HG03520 (cell line): ENCODE results near the gene RPL36AL.
"Not testable (repeated sequence)": the region's sequence is repeated elsewhere in the genome, so short reads cannot be mapped to it uniquely, and the experiment has no call there.

Experiments
- ATAC-seq: cut with Tn5 transposase; IDR thresholded peaks from one replicate; pipeline ENCODE4 v1.9.1; 2021; ENCODE audit warnings: mild to moderate bottlenecking, moderate library complexity; ENCODE audit not compliant: unreplicated experiment

The RPL36AL gene

DNA sequence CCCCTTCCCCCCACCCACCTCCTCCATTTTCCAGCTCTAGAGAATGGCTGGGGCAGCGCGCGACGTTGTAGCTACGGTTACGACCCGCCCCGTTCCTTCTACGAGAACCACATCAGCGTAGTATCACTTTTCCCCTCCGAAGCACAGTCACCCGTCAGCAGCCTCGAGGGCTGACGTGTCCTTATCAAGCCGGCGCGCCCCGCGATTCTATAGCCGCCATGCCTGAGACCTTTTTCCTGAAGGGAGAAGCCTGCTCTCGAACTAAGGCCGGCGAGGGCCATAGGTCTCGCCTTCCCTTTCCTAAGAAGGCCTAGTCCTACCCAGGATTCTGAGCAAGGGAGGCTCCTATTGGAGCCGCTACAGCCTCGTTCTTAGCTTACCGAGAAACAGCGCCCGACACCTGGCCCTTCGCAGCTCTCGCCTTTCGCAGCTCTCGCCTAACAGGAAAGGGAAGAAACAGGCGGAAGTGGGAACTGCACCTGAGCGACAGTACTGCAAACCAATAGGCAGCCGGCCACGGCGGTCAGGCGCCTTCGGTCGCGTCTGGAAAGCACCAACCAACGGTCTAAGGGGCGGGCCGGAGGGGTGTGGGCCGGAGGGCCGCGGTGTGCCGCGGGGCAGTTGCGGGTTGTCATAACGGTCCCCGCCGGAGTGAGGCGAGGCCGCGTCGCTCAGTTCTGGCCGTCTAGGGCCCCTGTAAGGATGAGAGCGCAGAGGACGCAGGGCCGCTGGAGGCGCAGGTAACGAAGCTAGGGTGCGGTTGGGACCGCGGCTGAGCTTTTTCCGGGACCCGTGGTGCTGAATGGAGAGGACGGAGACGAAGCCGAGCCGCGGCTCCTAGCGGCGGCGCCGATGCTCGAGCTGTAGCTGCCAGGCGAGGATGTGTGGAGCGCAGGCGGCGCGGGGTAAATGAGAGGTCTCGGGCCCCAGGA lies at the start of gene RPL36AL, which contains the start of gene MGAT2:
RPL36AL (minus strand) TSS at position 445 of the 932 bp plus-strand sequence. CDS start 1,522 bp downstream, outside the sequence.
MGAT2 (plus strand) TSS at position 618 of the 932 bp plus-strand sequence. CDS start 470 bp downstream, outside the sequence.
- peak; percentile 92 for ATAC-seq

DNA sequence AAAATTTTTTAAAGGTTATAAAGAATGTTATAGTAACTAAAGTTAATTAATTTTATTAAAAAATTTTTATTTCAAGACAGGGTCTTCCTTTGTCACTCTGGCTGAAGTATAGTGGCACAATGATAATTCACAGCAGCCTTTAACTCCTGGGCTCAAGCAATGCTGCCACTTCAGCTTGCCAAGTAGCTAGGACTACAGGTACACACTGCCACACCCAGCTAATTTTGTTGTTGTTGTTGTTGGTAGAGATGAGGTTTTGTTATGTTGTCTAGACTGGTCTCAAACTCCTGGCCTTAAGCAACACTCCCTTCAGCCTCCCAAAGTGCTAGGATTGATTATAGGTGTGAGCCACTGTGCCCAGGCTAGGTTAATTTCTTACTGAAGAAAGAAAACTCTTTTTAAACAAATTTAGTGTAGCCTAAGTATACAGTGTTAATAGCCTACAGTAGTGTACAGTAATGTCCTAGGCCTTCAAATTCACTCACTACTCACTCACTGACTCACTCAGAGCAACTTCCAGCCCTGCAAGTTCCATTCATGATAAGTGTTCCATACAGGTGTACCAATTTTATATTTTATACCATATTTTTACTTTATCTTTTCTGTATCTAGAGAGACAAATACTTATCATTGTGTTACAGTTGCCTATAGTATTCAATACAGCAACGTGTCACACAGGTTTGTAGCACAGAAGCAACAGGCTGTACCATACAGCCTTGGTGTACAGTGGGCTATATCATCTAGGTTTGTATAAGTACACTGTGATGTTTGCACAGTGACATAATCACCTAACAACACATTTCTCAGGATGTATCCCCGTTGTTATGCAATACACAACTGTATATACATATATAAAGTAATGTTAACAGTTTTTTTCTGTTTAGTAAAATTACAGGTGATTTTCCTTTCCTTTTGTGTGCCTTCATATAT lies 39.4 kb upstream of the RPL36AL start:
- no peak for ATAC-seq

DNA sequence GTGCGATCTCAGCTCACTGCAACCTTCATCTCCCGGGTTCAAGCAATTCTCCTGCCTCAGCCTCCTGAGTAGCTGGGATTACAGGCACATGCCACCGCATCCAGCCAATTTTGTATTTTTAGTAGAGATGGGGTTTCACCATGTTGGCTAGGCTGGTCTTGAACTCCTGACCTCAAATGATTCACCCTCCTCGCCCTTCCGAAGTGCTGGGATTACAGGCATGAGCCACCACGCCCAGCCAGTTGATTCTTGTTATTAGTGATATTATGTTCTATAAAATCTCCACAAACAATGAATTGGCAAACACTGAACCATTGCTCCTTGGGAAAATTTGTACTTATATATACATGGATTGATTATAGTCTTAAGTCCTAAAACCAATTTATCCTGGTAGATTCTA lies 37.1 kb upstream of the RPL36AL start:
- not testable (repeated sequence) for ATAC-seq

- no peak for ATAC-seq
Measured at GRCh38 chr14:49654511-49654910, 34.1 kb upstream of the RPL36AL start.

DNA sequence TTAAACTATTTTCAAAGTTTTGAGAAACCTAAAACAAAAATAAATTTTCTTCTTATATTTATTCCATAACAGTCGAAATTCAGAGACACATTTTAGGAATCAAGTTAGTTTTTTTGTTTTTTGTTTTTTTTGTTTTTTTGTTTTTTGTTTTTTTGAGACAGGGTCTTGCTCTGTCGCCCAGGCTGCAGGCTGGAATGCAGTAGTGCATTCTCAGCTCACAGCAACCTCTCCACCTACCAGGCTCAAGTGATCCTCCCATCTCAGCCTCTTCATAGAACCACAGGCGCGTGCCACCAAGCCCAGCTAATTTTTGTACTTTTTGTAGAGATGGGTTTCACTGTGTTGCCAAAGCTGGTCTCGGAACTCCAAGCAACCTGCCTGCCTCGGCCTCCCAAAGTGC lies 33.1 kb upstream of the RPL36AL start:
- no peak for ATAC-seq

DNA sequence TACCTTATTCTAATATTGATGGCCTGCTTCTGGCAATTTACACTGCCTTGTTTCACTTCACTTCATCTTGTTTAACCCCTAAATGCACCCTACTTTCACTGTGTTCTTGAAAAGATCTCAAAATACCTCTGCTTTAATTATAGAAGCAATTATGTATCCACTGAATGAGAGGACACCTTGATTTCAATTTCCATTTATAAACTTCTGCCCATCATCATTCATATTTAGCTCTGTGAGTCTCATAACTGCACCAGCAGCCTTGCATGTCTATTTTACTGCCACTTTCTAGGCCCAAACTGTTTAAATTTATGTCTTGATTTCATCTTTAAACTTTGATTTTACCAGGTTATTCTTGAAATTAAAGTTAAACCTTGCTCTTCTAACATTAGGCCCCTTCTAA lies 21.7 kb upstream of the RPL36AL start:
- no peak for ATAC-seq

DNA sequence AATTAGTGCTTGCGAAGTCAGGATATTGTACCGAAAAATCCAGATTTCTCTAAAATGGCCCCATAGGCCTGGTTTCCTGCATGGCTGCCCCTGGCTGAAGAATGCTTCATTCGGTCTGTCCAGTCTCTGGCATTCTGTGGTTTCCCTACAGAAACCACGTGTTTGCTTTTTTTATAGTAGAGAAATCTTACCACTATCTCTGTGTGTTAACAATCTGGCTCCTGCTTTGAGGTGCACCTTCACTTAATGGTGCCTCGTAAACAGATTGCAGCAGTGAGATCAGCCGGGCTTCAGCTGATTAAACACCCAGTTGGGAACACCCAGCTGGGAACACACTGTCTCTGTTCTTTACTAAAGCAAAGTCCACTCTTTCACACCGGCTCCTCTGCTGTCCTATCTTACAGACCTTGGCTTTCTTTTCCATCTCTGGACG lies 21.3 kb upstream of the RPL36AL start:
- ATAC-seq = no peak

DNA sequence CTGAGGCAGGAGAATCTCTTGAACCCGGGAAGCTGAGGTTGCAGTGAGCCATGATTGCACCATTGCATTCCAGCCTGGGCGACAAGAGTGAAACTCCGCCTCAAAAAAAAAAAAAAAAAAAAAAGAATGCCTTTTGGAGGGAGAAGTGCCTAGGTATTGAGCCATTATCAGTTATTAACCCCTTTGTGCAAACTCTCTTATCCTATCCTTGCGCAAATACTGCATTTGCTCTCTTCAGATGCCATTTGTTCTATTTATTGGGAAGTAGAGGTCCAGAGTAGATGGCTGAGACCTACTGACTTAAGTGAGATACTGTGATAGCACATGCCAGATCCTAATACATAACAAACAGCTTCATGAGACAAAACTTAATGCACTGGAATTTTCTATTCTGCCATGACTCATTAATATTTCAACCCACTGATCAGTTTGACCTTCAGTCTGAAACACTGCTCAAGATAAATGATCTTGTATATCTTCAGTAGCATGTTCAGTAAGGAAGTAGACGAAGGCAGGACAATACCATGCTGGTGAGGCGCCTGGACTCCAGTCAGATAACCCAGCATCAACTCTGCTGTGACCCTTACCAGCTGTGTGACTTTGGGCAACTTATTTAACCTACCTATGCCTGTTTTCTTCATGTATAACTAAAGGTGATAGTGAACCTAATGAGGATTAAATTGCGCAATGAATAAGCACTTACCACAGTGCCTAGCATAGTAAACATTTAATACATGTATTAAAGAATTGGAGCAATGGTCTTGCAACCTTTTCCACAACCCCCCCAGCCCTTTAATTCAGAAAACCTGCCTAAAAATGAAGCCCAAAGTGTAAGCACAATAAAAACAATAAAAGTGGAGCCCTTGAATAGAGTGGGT lies 20.4 kb upstream of the RPL36AL start:
- no peak for ATAC-seq

DNA sequence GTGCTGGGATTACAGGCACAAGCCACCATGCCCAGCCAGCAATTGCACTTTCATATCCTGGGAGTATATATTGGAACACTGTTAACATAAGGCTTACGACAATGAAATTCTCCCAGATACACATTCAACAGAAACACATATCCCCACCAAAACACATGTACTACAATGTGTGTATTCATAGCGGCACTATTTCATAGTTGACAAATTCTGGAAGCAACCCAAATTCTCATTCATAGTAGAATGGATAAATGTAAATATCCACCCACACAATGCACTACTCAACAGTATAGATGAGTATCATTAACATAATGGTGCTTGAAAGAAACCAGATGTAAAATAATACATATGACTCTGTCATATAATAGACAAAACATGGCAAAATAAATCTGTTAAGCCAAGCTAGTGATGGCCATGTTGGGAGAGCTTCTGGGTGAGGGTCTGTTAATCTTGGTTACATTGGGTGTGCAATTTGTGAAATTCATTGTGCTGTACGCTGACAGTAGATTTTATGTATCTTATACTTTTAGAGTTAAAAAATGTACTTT lies 17.2 kb upstream of the RPL36AL start:
- no peak for ATAC-seq

DNA sequence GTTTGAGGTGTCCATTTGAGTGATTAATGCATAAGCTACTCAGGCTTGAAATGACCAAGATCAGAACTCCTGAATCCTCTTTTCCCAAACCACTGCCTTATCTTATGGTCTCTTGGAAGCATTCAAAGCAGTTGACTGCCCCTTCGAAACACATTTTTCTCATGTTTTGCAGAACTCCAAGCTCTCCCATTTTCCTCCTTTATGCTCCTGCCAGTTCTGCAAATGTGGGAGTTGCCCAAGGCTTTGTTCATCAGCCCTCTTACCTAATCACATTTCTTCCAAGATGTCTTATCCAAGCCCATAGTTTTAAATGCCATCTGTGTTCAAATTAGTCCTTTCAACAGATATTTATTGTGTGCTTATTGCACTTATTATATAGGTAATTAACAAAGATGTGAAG lies 16.4 kb upstream of the RPL36AL start:
- no peak for ATAC-seq

DNA sequence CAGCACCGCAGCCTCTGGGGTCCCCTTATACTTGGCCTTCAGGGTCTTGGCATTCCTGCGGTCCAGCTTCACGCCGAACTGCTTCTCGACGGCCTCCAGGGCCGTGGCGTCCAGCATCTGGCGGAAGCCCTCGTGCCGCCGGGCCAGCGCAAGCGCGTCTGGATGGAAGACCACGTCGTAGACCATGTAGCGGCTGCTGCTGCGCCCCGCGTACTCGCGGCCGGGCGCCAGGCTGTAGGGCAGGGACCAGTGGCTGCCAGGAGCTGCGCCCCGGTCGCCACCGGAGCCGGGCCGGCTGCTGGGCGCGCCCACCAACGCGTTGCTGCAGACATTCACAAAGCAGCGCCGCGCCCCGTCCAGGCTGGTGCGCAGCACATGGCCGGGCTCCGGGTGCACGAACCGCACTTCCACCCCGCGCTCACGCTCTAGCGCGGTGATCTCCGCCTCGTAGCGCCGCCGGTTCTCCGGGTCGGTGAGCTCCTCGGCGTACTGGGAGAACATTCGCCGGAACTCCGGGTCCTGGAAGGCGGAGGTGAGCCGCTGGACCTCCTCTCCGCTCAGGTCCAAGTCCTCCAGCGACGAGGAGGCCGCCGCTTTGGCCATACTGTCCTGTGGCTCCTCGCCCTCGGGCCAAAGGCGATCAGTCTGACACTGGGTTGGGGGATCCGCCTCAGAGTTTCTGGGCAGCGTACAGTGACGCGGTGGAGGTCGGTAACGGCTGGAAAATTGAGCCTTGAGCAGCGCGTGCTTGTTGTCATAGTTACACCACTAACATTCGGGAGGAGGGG lies 14.3 kb upstream of the RPL36AL start, which contains the start of gene DNAAF2:
DNAAF2 (minus strand) TSS at position 698 of the 788 bp plus-strand sequence; CDS start at position 603, 95 bp downstream.
- peak; percentile 25 for ATAC-seq

DNA sequence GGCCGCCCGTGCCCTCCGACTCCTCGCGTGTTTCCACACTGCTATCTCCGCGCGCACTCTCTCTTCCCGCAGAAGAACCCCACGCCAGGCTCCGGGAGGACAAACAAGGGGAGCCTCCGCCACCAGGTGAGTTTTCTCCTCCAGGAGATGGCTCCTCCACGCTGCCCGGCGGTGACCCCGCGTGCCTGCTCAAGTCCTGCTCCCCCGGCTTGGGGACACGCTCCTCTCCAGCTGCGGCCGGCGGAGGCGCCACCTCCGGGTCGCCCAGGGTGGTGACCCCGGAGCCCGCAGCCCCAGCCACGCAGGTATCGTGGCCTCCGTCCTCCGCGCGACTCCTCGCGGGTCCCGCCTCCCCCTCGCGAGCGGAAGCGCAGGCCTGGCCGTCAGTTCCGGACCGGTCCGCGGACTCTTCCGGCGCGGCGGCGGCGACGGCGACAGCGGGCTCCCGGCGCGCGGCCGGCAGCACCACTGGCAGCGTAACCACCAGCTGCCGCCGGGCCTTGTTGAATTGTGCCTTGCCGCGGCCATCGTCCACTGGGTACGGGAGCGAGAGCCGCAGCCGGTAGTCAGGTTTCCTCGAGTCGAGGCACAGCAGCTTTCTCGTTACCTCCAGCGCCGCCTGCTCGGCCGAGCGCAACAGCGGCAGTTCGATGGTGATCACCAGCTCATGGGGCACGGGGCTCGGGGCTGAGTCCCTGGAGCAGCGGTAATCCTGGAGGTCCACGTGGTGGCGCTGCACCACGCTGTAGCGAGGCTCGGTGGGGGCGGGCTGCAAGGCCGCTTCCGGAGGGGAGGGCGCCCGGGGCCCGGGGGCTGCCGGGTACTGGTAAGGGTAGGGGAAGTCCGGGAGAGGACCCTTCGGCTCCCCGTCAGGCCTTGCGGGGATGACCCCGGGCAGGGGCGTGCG lies 13.5 kb upstream of the RPL36AL start:
- ATAC-seq = peak; percentile 75

DNA sequence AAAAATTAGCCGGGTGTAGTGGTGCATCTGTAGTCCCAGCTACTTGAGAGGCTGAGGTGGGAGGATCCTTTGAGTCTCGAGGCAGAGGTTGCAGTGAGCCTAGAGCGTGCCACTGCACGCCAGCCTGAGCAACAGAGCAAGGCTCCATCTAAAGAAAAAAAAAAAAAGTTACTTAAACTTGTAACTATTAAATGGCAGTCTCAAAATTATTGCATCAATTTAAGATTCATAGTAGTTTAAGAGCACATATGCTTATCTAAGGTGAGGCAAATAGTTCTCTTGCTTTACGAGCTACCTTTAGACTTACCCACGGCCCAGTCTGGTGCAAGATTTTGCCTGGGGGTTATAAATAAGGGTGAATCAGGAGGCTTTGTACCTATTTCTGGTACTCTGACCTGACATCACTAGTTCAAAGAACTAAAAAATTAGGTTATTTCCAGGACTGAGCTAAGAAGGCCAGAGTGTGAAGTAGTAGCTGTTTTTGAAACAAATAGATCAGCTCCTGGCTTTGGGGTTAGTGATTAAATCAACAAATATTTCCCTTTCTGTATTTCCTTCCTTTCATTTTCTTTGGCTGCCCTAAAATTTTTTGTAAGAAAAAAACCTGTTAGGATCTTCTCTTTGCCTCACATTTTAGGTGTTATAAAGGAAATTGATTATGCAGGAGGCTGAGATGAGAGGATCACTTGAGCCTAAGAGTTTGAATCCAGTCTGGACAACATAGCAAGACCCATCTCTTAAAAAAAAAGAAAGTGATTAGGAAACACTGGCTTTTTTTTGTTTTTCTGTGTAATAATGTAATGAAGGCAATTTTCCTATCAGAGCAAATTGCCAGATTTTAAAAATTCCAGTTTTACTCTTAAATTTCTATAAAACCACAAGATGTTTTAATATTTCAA lies 3.8 kb upstream of the RPL36AL start:
- ATAC-seq = no peak

DNA sequence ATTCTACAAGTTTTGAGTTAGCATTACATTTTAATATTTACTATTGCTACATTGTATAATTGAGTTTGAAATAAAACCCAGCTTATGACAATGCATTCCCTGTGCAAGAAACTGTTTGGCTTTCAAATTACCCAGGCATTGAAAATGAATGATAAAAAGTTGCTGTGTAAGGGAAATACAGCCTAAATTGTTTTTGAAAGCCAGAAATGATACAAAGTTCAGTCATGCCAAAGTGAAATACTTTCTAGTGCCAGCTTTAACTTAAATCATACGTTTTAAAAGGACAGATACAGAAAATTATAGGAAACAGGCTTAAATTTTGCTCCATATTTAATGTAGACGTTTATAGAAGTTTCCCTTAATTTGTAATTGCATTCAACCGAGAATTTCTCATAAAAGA lies 3.0 kb upstream of the RPL36AL start:
- ATAC-seq = no peak

DNA sequence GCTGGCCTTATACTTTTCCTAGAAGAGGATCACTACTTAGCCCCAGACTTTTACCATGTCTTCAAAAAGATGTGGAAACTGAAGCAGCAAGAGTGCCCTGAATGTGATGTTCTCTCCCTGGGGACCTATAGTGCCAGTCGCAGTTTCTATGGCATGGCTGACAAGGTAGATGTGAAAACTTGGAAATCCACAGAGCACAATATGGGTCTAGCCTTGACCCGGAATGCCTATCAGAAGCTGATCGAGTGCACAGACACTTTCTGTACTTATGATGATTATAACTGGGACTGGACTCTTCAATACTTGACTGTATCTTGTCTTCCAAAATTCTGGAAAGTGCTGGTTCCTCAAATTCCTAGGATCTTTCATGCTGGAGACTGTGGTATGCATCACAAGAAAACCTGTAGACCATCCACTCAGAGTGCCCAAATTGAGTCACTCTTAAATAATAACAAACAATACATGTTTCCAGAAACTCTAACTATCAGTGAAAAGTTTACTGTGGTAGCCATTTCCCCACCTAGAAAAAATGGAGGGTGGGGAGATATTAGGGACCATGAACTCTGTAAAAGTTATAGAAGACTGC lies 1.7 kb upstream of the RPL36AL start:
- no peak for ATAC-seq

DNA sequence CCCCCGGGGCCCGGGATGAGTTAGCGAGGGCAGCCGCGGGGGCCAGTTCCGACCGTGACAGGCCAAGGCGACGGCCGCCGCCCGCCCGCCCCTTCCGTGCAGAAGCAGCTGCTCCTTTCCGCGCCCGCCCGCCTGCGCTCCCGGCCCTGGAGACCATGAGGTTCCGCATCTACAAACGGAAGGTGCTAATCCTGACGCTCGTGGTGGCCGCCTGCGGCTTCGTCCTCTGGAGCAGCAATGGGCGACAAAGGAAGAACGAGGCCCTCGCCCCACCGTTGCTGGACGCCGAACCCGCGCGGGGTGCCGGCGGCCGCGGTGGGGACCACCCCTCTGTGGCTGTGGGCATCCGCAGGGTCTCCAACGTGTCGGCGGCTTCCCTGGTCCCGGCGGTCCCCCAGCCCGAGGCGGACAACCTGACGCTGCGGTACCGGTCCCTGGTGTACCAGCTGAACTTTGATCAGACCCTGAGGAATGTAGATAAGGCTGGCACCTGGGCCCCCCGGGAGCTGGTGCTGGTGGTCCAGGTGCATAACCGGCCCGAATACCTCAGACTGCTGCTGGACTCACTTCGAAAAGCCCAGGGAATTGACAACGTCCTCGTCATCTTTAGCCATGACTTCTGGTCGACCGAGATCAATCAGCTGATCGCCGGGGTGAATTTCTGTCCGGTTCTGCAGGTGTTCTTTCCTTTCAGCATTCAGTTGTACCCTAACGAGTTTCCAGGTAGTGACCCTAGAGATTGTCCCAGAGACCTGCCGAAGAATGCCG lies 872 bp upstream of the RPL36AL start:
- ATAC-seq = peak; percentile 16
